Chondrocyte (in vitro differentiated cells): Measurements from ENCODE around the gene WFDC6. TPM values are rescaled to one million over a fixed set of nuclear protein-coding genes. Genes with fewer than 3 reads are reported as not detected.

Source experiments
- DNase-seq: peaks from one replicate; pipeline ENCODE4 v3.0.0; 2021; ENCODE audit warnings: mixed read lengths, low spot score
- H3K27ac Mint-ChIP-seq: one replicate; pipeline ENCODE4 v1.8.0; 2021; ENCODE audit warnings: mild to moderate bottlenecking, moderate library complexity, mixed read lengths; ENCODE audit not compliant: unreplicated experiment
- H3K27me3 Mint-ChIP-seq: 2 replicates; pipeline ENCODE4 v1.8.0; 2021; ENCODE audit warnings: low read depth, mixed read lengths
- H3K36me3 Mint-ChIP-seq: 2 replicates; pipeline ENCODE4 v1.8.0; 2021; ENCODE audit warnings: low read depth, mixed read lengths
- H3K4me1 Mint-ChIP-seq: 2 replicates; pipeline ENCODE4 v1.8.0; 2021; ENCODE audit warnings: low read depth, mild to moderate bottlenecking, mixed read lengths
- H3K4me3 Mint-ChIP-seq: one replicate; pipeline ENCODE4 v1.8.0; 2021; ENCODE audit warnings: mild to moderate bottlenecking, moderate library complexity, mixed read lengths; ENCODE audit not compliant: unreplicated experiment
- H3K9me3 Mint-ChIP-seq: 2 replicates; pipeline ENCODE4 v1.8.0; 2021; ENCODE audit warnings: low read depth, mixed read lengths
- CTCF ChIP-seq: fragments of 200-600 bp; sonication (generic); IDR thresholded peaks from 2 replicates; pipeline ENCODE4 v1.5.0; 2021; ENCODE audit warnings: antibody characterized with exemption, mild to moderate bottlenecking, moderate library complexity
- total RNA-seq: library from RNA; stranded (reverse); gene quantifications from 3 replicates; pipeline ENCODE4 v1.2.1, GENCODE V29; 2021

WFDC6 gene
- total RNA-seq, 1 donor from 2014 or later, result not detected

- no peaks in the 10 kb centered on the region for H3K36me3 Mint-ChIP-seq
- H3K4me1 Mint-ChIP-seq, result no peaks in the 10 kb centered on the region
- peak; percentile 75 for TF ChIP-seq CTCF
- no peaks in the 10 kb centered on the region for H3K9me3 Mint-ChIP-seq
- no peak overlapping the region for H3K27ac Mint-ChIP-seq
- peaks cover 43% of the 10 kb centered on the region for H3K27me3 Mint-ChIP-seq
- no peak overlapping the region for H3K4me3 Mint-ChIP-seq
- no peak for DNase-seq
These were observed 6.6 kb upstream of the WFDC6 start for GRCh38 chr20:45545754-45546453.

- no peak for TF ChIP-seq CTCF
- H3K36me3 Mint-ChIP-seq, result no peaks in the 10 kb centered on the region
- H3K9me3 Mint-ChIP-seq, result no peaks in the 10 kb centered on the region
- no peak for DNase-seq
- peaks cover 45% of the 10 kb centered on the region for H3K27me3 Mint-ChIP-seq
- H3K4me1 Mint-ChIP-seq, result no peaks in the 10 kb centered on the region
- no peak overlapping the region for H3K27ac Mint-ChIP-seq
- no peak overlapping the region for H3K4me3 Mint-ChIP-seq
These were observed 6.1 kb upstream of the WFDC6 start for GRCh38 chr20:45545351-45545750.

DNA sequence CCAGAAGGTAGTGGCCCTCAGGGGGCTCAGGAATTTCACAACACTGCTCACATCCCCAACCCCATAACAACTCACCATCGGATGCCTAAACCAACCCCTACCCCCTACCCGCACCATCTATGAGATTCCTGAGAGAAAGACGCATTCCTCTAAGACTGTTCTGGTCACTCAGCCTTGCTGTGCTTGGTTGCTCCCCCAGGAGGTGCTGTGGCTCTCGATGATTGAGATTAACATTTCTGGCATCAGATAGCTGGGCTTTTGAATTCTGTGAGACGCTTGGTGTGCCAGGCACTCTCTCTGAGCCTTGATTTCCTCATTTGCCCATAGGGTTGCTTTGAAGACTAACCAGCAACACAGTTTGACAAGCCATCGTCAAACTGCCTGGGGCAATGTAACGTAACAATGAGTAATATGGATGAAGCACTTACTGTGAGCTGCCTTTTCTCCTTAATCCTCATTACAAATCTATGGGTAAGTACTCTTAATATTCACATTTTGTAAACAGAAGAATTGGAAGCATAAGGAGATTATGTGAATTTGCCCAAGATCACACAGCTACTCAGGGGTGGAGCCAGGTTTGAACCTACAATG, 978 bp downstream of the WFDC6 start:
- Mint-ChIP-seq H3K4me3 (no peak overlapping the region), H3K27ac (no peak overlapping the region), H3K36me3 (no peaks in the 10 kb centered on the region), H3K9me3 (no peaks in the 10 kb centered on the region), H3K4me1 (no peaks in the 10 kb centered on the region), H3K27me3 (peaks cover 20% of the 10 kb centered on the region)
- TF ChIP-seq CTCF, result no peak
- DNase-seq, result no peak

GRCh38 chr20:45527294-45527693, 12.0 kb downstream of the WFDC6 start:
- Mint-ChIP-seq H3K36me3 (no peaks in the 10 kb centered on the region), H3K4me3 (no peak overlapping the region), H3K27me3 (peaks cover 22% of the 10 kb centered on the region), H3K9me3 (peaks cover 4% of the 10 kb centered on the region), H3K27ac (no peak overlapping the region), H3K4me1 (no peaks in the 10 kb centered on the region)
- DNase-seq, result no peak
- TF ChIP-seq CTCF, result no peak

DNA sequence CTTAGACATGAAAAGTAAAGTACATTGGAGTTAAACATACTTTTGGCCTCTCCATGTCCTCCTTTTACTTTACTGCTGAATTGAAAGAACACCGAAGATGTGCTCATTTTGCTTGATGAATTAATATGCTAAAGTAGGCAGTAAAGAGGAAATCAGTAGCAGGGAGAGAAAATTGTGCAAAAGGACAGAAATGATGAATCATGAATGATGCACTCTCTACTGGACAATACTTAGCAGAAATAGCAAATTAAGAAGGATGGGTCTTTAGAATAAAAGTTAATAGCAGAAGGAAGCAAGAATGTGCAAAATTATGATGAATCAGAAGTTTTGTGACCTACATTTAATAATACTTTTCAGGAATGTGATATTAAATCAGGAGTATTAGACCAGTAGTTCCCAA, 15.5 kb downstream of the WFDC6 start:
- no peak for TF ChIP-seq CTCF
- Mint-ChIP-seq H3K4me1 (no peaks in the 10 kb centered on the region), H3K27ac (no peak overlapping the region), H3K36me3 (no peaks in the 10 kb centered on the region), H3K9me3 (no peaks in the 10 kb centered on the region), H3K27me3 (peaks cover 21% of the 10 kb centered on the region), H3K4me3 (no peak overlapping the region)
- DNase-seq, result no peak
